HepG2 (cell line): ENCODE results near the gene ZNF474. TPM values are rescaled to one million over a fixed set of nuclear protein-coding genes. Genes with fewer than 3 reads are reported as not detected.

Experiments used
- ATAC-seq: fragments of 200-7000 bp; cut with Tn5 transposase; 3 replicates; pipeline ENCODE4 v1.9.1; 2020; ENCODE audit warnings: mild to moderate bottlenecking, moderate library complexity
- BruUV-seq: library from RNA; stranded (reverse); fragments of 400-500 nt; replicated peaks from 2 replicates; lab custom pipeline; 2021; lab: Mats Ljungman, UMichigan
- CTCF ChIA-PET: fragments of 300-600 bp; formaldehyde crosslinking; extraction: SDS; loops from one replicate; lab custom pipeline; 2021; ENCODE audit warnings: low total read pairs, inconsistent platforms, low intra/inter-chr PET ratio; lab: Yijun Ruan, JAX
- POLR2A ChIA-PET: fragments of 350-600 bp; sonication (Branson Sonifier 250); formaldehyde crosslinking; loops from one replicate; lab custom pipeline; 2020; ENCODE audit warnings: antibody characterized with exemption, inconsistent platforms; lab: Yijun Ruan, JAX
- DNase-seq: peaks from one replicate; pipeline ENCODE4 v3.0.0-alpha.2; 2015; ENCODE audit warnings: low spot score
- FAIRE-seq: peaks from 3 replicates; lab custom pipeline; 2011; peaks lifted over from hg19 to GRCh38; lab: Jason Lieb, UNC
- H2AFZ ChIP-seq: one replicate; pipeline ENCODE4 v1.6.1; 2011; ENCODE audit warnings: low read length, inconsistent platforms
- H3K27ac ChIP-seq: fragments of 300-600 bp; 3 replicates; pipeline ENCODE4 v1.8.0; 2011; ENCODE audit warnings: mixed run types, mild to moderate bottlenecking, mixed read lengths, low read length, inconsistent platforms; ENCODE audit not compliant: insufficient read depth; ENCODE audit errors: extremely low read length
- H3K27me3 ChIP-seq, 2 experiments: fragments of 200-600 bp in 1 of 2; 2 replicates in 1 of 2; 3 replicates in 1 of 2; pipeline versions ENCODE4 v1.6.0 to v1.8.0; 2011; ENCODE audit warnings: low read length in 2 of 2, mild to moderate bottlenecking in 2 of 2, moderate library complexity in 2 of 2, inconsistent platforms in 1 of 2; ENCODE audit not compliant: insufficient read depth in 2 of 2, control insufficient read depth in 1 of 2
- H3K36me3 ChIP-seq, 2 experiments: fragments of 200-600 bp in 1 of 2; replicated peaks in 1 of 2; 2 replicates in 1 of 2; 3 replicates in 1 of 2; pipeline versions ENCODE4 v1.5.1 to v1.8.0; 2011; ENCODE audit warnings: low read length in 2 of 2, inconsistent platforms in 1 of 2; ENCODE audit not compliant: insufficient read depth in 2 of 2, control insufficient read depth in 1 of 2
- H3K4me1 ChIP-seq: 2 replicates; pipeline ENCODE4 v1.5.1; 2012; ENCODE audit warnings: low read length, inconsistent platforms; ENCODE audit not compliant: insufficient read depth
- H3K4me2 ChIP-seq: 2 replicates; pipeline ENCODE4 v1.6.0; 2011; ENCODE audit warnings: low read depth, low read length, inconsistent platforms
- H3K4me3 ChIP-seq, 3 experiments: fragments of 200-600 bp in 1 of 3; sonication (generic), shearing (Covaris generic) in 1 of 3; replicated peaks in 1 of 3; 2 replicates each; pipeline ENCODE4 v1.5.1; 2011 to 2016; ENCODE audit warnings: low read length in 3 of 3, inconsistent platforms in 2 of 3, low read depth in 2 of 3, mild to moderate bottlenecking in 2 of 3, control low read depth in 1 of 3, mixed read lengths in 1 of 3; ENCODE audit not compliant: insufficient read depth in 1 of 3
- H3K79me2 ChIP-seq: one replicate; pipeline ENCODE4 v1.6.1; 2011; ENCODE audit warnings: low read length, inconsistent platforms; ENCODE audit not compliant: insufficient read depth
- H3K9ac ChIP-seq: 2 replicates; pipeline ENCODE4 v1.6.0; 2011; ENCODE audit warnings: mild to moderate bottlenecking, low read depth, low read length, inconsistent platforms; ENCODE audit not compliant: insufficient read depth
- H3K9me3 ChIP-seq: 2 replicates; pipeline ENCODE4 v1.5.1; 2012; ENCODE audit warnings: mild to moderate bottlenecking, low read length
- H4K20me1 ChIP-seq: 2 replicates; pipeline ENCODE4 v1.6.0; 2011; ENCODE audit warnings: inconsistent platforms, mild to moderate bottlenecking, low read length, moderate library complexity; ENCODE audit not compliant: insufficient read depth
- CEBPB ChIP-seq: IDR thresholded peaks from 2 replicates; pipeline ENCODE4 v1.6.1; 2011; ENCODE audit warnings: low read depth, low read length, improper control_type of control experiment, borderline replicate concordance
- GATAD2A ChIP-seq: IDR thresholded peaks from 2 replicates; pipeline ENCODE4 v1.6.1; 2016
- MED8 ChIP-seq: sonication (generic); formaldehyde crosslinking; IDR thresholded peaks from 2 replicates; pipeline ENCODE4 v1.8.1; 2023; ENCODE audit warnings: mild to moderate bottlenecking, missing genetic modification reagents; ENCODE audit not compliant: insufficient replicate concordance
- MYC ChIP-seq: sonication (generic); formaldehyde crosslinking; IDR thresholded peaks from 2 replicates; pipeline ENCODE4 v1.9.0; 2021; ENCODE audit warnings: missing genetic modification reagents, borderline replicate concordance
- NFKB2 ChIP-seq: sonication (generic); formaldehyde crosslinking; IDR thresholded peaks from 2 replicates; pipeline ENCODE4 v1.4.0; 2020; ENCODE audit warnings: missing genetic modification reagents, borderline replicate concordance
- NR3C1 ChIP-seq: sonication (generic); formaldehyde crosslinking; IDR thresholded peaks from 2 replicates; pipeline ENCODE4 v1.4.0; 2020; ENCODE audit warnings: missing genetic modification reagents
- SSRP1 ChIP-seq: IDR thresholded peaks from 2 replicates; pipeline ENCODE4 v1.6.1; 2016; ENCODE audit warnings: control low read depth
- ZFP90 ChIP-seq: sonication (generic); formaldehyde crosslinking; IDR thresholded peaks from 2 replicates; pipeline ENCODE4 v1.8.0; 2022; ENCODE audit warnings: missing genetic modification reagents, mild to moderate bottlenecking, inconsistent platforms, borderline replicate concordance
- ZNF281 ChIP-seq: sonication (generic); formaldehyde crosslinking; IDR thresholded peaks from 2 replicates; pipeline ENCODE4 v1.4.0; 2020; ENCODE audit warnings: missing genetic modification reagents, borderline replicate concordance
- ZNF317 ChIP-seq: sonication (generic); formaldehyde crosslinking; IDR thresholded peaks from 2 replicates; pipeline ENCODE4 v1.5.0; 2020; ENCODE audit warnings: mild to moderate bottlenecking, missing genetic modification reagents
- ZNF720 ChIP-seq: sonication (generic); formaldehyde crosslinking; IDR thresholded peaks from 2 replicates; pipeline ENCODE4 v1.4.0; 2020; ENCODE audit warnings: missing genetic modification reagents
- ZSCAN9 ChIP-seq: IDR thresholded peaks from 2 replicates; pipeline ENCODE4 v1.6.1; 2016; ENCODE audit warnings: borderline replicate concordance
- WGBS: methylation state at CpG from one replicate; pipeline ENCODE4 v1.1.6; 2017; ENCODE audit warnings: low lambda C conversion rate; 5-methylcytosine and 5-hydroxymethylcytosine counted together
- in situ Hi-C: cut with HindIII; loops from 2 replicates; pipeline ENCODE4 v1.10.0; 2017; ENCODE audit warnings: low pct_unique_long_range_greater_than_20kb; ENCODE audit not compliant: extremely low pct_ligation_motif_present
- intact Hi-C: fragments of 100-400 bp; cut with micrococcal nuclease; formaldehyde crosslinking; loops from one replicate; pipeline ENCODE4 v1.10.0; 2022; ENCODE audit not compliant: unreplicated experiment
- polyA plus RNA-seq, 8 experiments: library from polyadenylated mRNA; depleted of rRNA in 3 of 8; stranded (reverse) in 7 of 8; unstranded in 1 of 8; fragments of >200 nt; fragmentation: Illumina TruSeq in 4 of 8; extraction: Trizol in 4 of 8; gene quantifications; 2 replicates each; pipeline versions ENCODE4 v1.2.1 to v1.2.3, GENCODE V29; 2011 to 2016; ENCODE audit warnings: low read depth in 4 of 8, missing spikeins in 1 of 8, mixed read lengths in 1 of 8; ENCODE audit not compliant: insufficient read depth in 1 of 8
- total RNA-seq, 5 experiments: library from RNA; depleted of rRNA; stranded (reverse); fragments of >200 nt; fragmentation: Illumina TruSeq; extraction: Trizol; gene quantifications; 2 replicates each; pipeline ENCODE4 v1.2.3, GENCODE V29; 2016; ENCODE audit warnings: low read depth in 1 of 5

ZNF474 gene
- total and polyA plus RNA-seq, 2 of the 13 experiments (the other 11 are each of a cell fraction or from before 2014, with no cell fraction given) = 0.07 TPM; not detected in 1

- H3K9me3 ChIP-seq = no peaks in the 10 kb centered on the region
- no peak for TF ChIP-seq MED8
- TF ChIP-seq CEBPB = peak; percentile 17; the same call in 1 of the 2 replicates
- no peak for TF ChIP-seq MYC (CRISPR knock-in tag)
- TF ChIP-seq ZSCAN9 (CRISPR knock-in tag) = no peak
- no peak for TF ChIP-seq ZFP90
- no peaks in the 10 kb centered on the region for H4K20me1 ChIP-seq
- H3K4me2 ChIP-seq = no peak overlapping the region
- ChIA-PET POLR2A (no interaction called here), CTCF (no interaction called here)
- H3K27ac ChIP-seq = no peak overlapping the region
- BruUV-seq = no TSS peak
- no peaks in the 10 kb centered on the region for H3K27me3 ChIP-seq
- H2AFZ ChIP-seq = no peak overlapping the region
- 38% methylated on average over 4 of the region's 4 CpGs for WGBS
- in situ Hi-C loops = no loop called here
- ATAC-seq = no peak
- H3K79me2 ChIP-seq = no peaks in the 10 kb centered on the region
- no peak for DNase-seq
- no peaks in the 10 kb centered on the region for H3K36me3 ChIP-seq
- FAIRE-seq = no peak
- H3K9ac ChIP-seq = no peak overlapping the region
- H3K4me1 ChIP-seq = peaks cover 18% of the 10 kb centered on the region
- intact Hi-C loops = no loop called here
- H3K4me3 ChIP-seq = no peak overlapping the region
Observed at GRCh38 chr5:122163121-122164069, 34.0 kb downstream of the ZNF474 start.

GRCh38 chr5:122164070-122164435, 34.7 kb downstream of the ZNF474 start:
- H3K4me3 ChIP-seq = no peak overlapping the region
- intact Hi-C loops = no loop called here
- no peak for DNase-seq
- H3K4me2 ChIP-seq = no peak overlapping the region
- no peak for FAIRE-seq
- ChIA-PET CTCF (no interaction called here), POLR2A (no interaction called here)
- TF ChIP-seq NFKB2 (CRISPR knock-in tag) = no peak
- TF ChIP-seq ZNF720 (CRISPR knock-in tag) = no peak
- no peak for TF ChIP-seq ZNF281 (CRISPR knock-in tag)
- no peak for TF ChIP-seq SSRP1 (CRISPR knock-in tag)
- no peak for TF ChIP-seq NR3C1 (CRISPR knock-in tag)
- TF ChIP-seq GATAD2A (CRISPR knock-in tag) = no peak
- no peak for TF ChIP-seq ZNF317 (CRISPR knock-in tag)
- H3K9ac ChIP-seq = no peak overlapping the region
- H3K9me3 ChIP-seq = no peaks in the 10 kb centered on the region
- ATAC-seq = no peak
- no peaks in the 10 kb centered on the region for H3K27me3 ChIP-seq
- peaks cover 18% of the 10 kb centered on the region for H3K4me1 ChIP-seq
- no peak overlapping the region for H3K27ac ChIP-seq
- no peaks in the 10 kb centered on the region for H3K36me3 ChIP-seq
- H2AFZ ChIP-seq = no peak overlapping the region
- no peaks in the 10 kb centered on the region for H3K79me2 ChIP-seq
- in situ Hi-C loops = no loop called here
- H4K20me1 ChIP-seq = no peaks in the 10 kb centered on the region
- no TSS peak for BruUV-seq
